ENCODE results near the gene ZBTB25. TPM values are rescaled to one million over a fixed set of nuclear protein-coding genes. Genes with fewer than 3 reads are reported as not detected.

Gene ZBTB25
- total RNA-seq, 4 donors from 2014 or later = 6.9 to 13.7 (median 10.4) TPM

DNA sequence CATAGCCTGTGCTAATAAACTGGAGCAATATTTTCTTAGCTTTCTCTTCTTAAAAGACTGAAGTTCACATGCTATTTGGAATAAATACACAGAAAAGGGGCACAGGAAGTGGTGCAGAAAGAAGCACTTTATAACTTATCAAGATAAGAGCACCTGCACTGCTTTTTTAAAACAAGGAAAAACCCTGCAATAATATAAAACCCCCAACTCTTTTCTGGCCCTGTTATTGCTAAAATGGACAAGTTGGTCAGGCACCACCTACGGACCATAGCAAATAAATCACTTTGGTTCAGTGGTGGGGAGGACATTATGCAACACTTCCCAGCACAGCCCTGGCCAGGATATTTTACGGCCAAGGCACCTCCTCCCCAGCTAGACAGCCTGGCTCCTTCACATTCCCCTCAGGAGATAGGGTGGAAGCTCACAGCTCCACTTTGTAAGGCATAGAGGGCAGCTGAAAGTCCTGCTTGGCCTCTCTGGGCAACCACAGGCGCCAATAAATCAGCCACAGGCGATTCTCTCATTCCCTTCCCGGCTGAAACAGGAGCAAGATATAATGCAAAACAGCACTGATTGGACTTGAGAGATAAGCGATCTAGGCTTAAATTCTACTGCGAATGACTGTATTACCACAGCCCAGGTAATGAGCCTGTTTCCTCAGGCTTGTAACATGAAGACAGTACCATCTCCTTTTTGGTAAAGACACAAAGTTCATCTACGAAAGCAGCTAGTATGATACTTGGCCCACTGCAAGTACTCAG is 2.0 kb downstream of the ZBTB25 start:
- no peaks in the 10 kb centered on the region for H3K27me3 ChIP-seq
- TF ChIP-seq POLR2A (IDR thresholded peaks at IDR 0.05) = peak; percentile 26 to 47
- TF ChIP-seq, protein P1, sequence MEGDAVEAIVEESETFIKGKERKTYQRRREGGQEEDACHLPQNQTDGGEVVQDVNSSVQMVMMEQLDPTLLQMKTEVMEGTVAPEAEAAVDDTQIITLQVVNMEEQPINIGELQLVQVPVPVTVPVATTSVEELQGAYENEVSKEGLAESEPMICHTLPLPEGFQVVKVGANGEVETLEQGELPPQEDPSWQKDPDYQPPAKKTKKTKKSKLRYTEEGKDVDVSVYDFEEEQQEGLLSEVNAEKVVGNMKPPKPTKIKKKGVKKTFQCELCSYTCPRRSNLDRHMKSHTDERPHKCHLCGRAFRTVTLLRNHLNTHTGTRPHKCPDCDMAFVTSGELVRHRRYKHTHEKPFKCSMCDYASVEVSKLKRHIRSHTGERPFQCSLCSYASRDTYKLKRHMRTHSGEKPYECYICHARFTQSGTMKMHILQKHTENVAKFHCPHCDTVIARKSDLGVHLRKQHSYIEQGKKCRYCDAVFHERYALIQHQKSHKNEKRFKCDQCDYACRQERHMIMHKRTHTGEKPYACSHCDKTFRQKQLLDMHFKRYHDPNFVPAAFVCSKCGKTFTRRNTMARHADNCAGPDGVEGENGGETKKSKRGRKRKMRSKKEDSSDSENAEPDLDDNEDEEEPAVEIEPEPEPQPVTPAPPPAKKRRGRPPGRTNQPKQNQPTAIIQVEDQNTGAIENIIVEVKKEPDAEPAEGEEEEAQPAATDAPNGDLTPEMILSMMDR (IDR thresholded peaks at IDR 0.05 in 4 of 5, conservative IDR thresholded peaks at IDR 0.05 in 1 of 5) = peak in 1 of 5 experiments; percentile 3
- ATAC-seq (peak; percentile 20 to 26), DNase-seq (peak; percentile 58 to 82)
- in situ Hi-C loops (cut with MboI; ENCODE audit: low sequenced_read_pairs in 4 of 4) = no loop called here
- H3K36me3 ChIP-seq = no peaks in the 10 kb centered on the region
- no peaks in the 10 kb centered on the region for H3K9me3 ChIP-seq
- H3K4me1 ChIP-seq = peaks cover 47 to 54% of the 10 kb centered on the region in 2 donors
- H3K4me3 ChIP-seq = peak overlapping the region; percentile 75 to 94 (median 86)
- intact Hi-C loops (cut with DNase I; ENCODE audit: low total_unique reads) = loop anchor here (5.0 to 10.0 kb wide), 3 partner anchors 279 to 859 kb away; partner anchors contain the start of genes CHURC1 and WDR89
- peak overlapping the region; percentile 97 to 99 (median 98) for H3K27ac ChIP-seq

DNA sequence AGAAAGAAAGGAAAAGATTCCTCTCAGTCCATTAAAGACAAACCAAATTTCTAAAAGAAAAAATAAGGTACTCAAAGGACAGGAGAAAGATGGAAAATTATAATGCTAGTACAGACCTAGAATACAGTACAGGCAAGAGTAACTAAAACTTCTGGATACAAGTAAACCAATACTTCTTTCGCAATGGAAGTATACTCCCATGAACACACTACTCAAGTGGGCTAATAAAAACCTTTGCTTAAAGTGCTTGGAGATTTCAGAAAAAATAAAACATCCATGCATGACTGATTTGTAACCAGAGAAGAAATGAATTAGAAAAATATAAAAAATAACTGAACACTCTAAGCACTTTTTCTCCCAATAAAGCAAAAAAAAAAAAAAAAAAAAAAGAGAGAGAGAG is 3.5 kb downstream of the ZBTB25 start:
- no peak for ATAC-seq
- in situ Hi-C loops (cut with MboI; ENCODE audit: low sequenced_read_pairs in 4 of 4) = no loop called here
- Histone ChIP-seq H3K27me3 (no peaks in the 10 kb centered on the region), H3K4me1 (peaks cover 43 to 45% of the 10 kb centered on the region in 2 donors), H3K4me3 (no peak overlapping the region), H3K9me3 (no peaks in the 10 kb centered on the region), H3K27ac (peak overlapping the region; percentile 97 to 99 (median 98)), H3K36me3 (peaks cover 0 to 4% of the 10 kb centered on the region in 2 donors)
- intact Hi-C loops (cut with DNase I; ENCODE audit: low total_unique reads) = loop anchor here (5.0 to 10.0 kb wide), 3 partner anchors 278 to 858 kb away; partner anchors contain the start of genes CHURC1 and WDR89
- no peak for TF ChIP-seq POLR2A (IDR thresholded peaks at IDR 0.05)
- TF ChIP-seq, protein P1 (IDR thresholded peaks at IDR 0.05 in 4 of 5, conservative IDR thresholded peaks at IDR 0.05 in 1 of 5) = no peak
- no peak for DNase-seq

DNA sequence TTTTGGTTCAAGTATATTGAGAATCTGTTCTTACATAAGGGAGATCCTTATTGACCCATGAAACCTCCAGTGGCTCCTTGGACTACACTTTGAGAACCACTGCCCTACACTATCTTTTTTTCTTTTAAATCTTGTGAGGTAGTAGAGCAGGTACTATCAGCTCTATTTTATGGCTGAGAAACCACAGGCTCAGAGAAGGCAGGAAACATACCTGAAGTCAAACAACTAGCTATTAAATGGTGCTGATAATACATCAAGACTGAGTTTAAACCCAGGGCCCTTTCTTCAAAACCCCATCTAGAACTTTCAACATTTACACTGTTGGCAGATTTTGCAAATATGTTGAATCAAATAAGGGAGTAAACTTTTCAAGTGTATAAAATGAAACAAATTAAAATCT is 6.9 kb downstream of the ZBTB25 start:
- Histone ChIP-seq H3K27me3 (no peaks in the 10 kb centered on the region), H3K4me1 (peaks cover 34% of the 10 kb centered on the region in 2 donors), H3K27ac (peak overlapping the region in 1 of 4 donors; percentile 15), H3K36me3 (peaks cover 0 to 4% of the 10 kb centered on the region in 2 donors), H3K9me3 (no peaks in the 10 kb centered on the region), H3K4me3 (no peak overlapping the region)
- DNase-seq (no peak), ATAC-seq (no peak)
- intact Hi-C loops (cut with DNase I; ENCODE audit: low total_unique reads) (no loop called here), in situ Hi-C loops (cut with MboI; ENCODE audit: low sequenced_read_pairs in 4 of 4) (no loop called here)
- TF ChIP-seq, protein P1 (IDR thresholded peaks at IDR 0.05 in 4 of 5, conservative IDR thresholded peaks at IDR 0.05 in 1 of 5) = no peak
- TF ChIP-seq POLR2A (IDR thresholded peaks at IDR 0.05) = no peak

DNA sequence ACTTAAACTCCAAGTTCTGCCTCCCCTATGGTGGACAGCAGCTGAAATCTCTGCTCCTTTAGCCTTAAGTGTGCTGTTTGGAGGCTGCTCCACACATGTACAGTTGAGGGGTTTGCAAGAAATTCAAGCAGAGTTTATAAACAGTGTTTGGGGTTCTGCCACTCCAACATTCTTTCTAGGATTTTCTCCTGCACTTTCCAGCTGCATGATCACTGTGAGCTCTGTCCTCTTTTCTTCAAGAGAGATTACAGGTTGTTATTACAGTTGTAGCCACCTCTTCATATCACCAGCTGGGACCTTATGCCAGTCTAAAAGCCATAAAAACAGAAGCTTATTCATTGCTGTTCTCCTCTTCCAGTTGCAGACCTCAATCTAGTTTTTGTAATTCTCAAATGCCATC is 8.4 kb downstream of the ZBTB25 start:
- ATAC-seq = no peak
- in situ Hi-C loops (cut with MboI; ENCODE audit: low sequenced_read_pairs in 4 of 4) (no loop called here), intact Hi-C loops (cut with DNase I; ENCODE audit: low total_unique reads) (no loop called here)
- H3K27ac ChIP-seq = no peak overlapping the region
- peaks cover 0 to 4% of the 10 kb centered on the region in 2 donors for H3K36me3 ChIP-seq
- no peaks in the 10 kb centered on the region for H3K9me3 ChIP-seq
- DNase-seq = no peak
- no peak overlapping the region for H3K4me3 ChIP-seq
- no peaks in the 10 kb centered on the region for H3K27me3 ChIP-seq
- TF ChIP-seq, protein P1 (IDR thresholded peaks at IDR 0.05 in 4 of 5, conservative IDR thresholded peaks at IDR 0.05 in 1 of 5) = no peak
- no peak for TF ChIP-seq POLR2A (IDR thresholded peaks at IDR 0.05)
- H3K4me1 ChIP-seq = peaks cover 28 to 35% of the 10 kb centered on the region in 2 donors
